SK-N-SH treated with all-trans-retinoic acid at 6 μM for 48 hours (cell line): ENCODE results near the gene AGMO.

Experiments
- ATAC-seq: fragments of 200-7000 bp; cut with Tn5 transposase; 3 replicates; pipeline ENCODE4 v1.9.1; 2020; ENCODE audit warnings: mild to moderate bottlenecking, moderate library complexity
- ARNTL ChIP-seq: fragments of 450-650 bp; formaldehyde crosslinking; IDR thresholded peaks from 2 replicates; pipeline ENCODE4 v1.5.0; 2020; ENCODE audit warnings: low read depth, mild to moderate bottlenecking, moderate library complexity, borderline replicate concordance
- BACH2 ChIP-seq: fragments of 250-450 bp; sonication (Bioruptor Pico); IDR thresholded peaks from 2 replicates; pipeline ENCODE4 v1.9.0; 2021; ENCODE audit warnings: mild to moderate bottlenecking, borderline replicate concordance
- CREB5 ChIP-seq: fragments of 250-450 bp; sonication (Bioruptor Pico); IDR thresholded peaks from 2 replicates; pipeline ENCODE4 v1.5.1; 2020; ENCODE audit warnings: low read depth, mild to moderate bottlenecking, moderate library complexity
- CSDC2 ChIP-seq: fragments of 250-450 bp; sonication (Bioruptor Pico); IDR thresholded peaks from 2 replicates; pipeline ENCODE4 v1.5.0; 2020; ENCODE audit warnings: mild to moderate bottlenecking, moderate library complexity
- GLIS3 ChIP-seq: fragments of 250-450 bp; sonication (Bioruptor Pico); IDR thresholded peaks from 2 replicates; pipeline ENCODE4 v1.5.0; 2020; ENCODE audit warnings: mild to moderate bottlenecking, moderate library complexity
- ISL1 ChIP-seq: fragments of 250-450 bp; sonication (Bioruptor Pico); IDR thresholded peaks from 2 replicates; pipeline ENCODE4 v2.1.2; 2022; ENCODE audit warnings: mild to moderate bottlenecking, moderate library complexity
- OSR1 ChIP-seq: fragments of 250-450 bp; sonication (Bioruptor Pico); IDR thresholded peaks from 2 replicates; pipeline ENCODE4 v1.8.0; 2022; ENCODE audit warnings: moderate library complexity, mild to moderate bottlenecking, inconsistent platforms
- PATZ1 ChIP-seq: fragments of 250-450 bp; sonication (Bioruptor Pico); IDR thresholded peaks from 2 replicates; pipeline ENCODE4 v1.8.0; 2020; ENCODE audit warnings: mild to moderate bottlenecking, moderate library complexity, borderline replicate concordance
- POU6F1 ChIP-seq: fragments of 250-450 bp; sonication (Bioruptor Pico); IDR thresholded peaks from 2 replicates; pipeline ENCODE4 v1.8.0; 2021; ENCODE audit warnings: low read depth, mild to moderate bottlenecking, moderate library complexity, borderline replicate concordance
- PPARA ChIP-seq: fragments of 250-450 bp; sonication (Bioruptor Pico); IDR thresholded peaks from 2 replicates; pipeline ENCODE4 v1.5.0; 2020; ENCODE audit warnings: mild to moderate bottlenecking, borderline replicate concordance
- RARB ChIP-seq: fragments of 250-450 bp; sonication (Bioruptor Pico); IDR thresholded peaks from 2 replicates; pipeline ENCODE4 v1.8.0; 2021; ENCODE audit warnings: mild to moderate bottlenecking, moderate library complexity
- TCF4 ChIP-seq: fragments of 250-450 bp; sonication (Bioruptor Pico); IDR thresholded peaks from 2 replicates; pipeline ENCODE4 v1.8.0; 2021; ENCODE audit warnings: mild to moderate bottlenecking, moderate library complexity, borderline replicate concordance
- TOX ChIP-seq: fragments of 250-450 bp; sonication (Bioruptor Pico); IDR thresholded peaks from 2 replicates; pipeline ENCODE4 v1.8.0; 2021; ENCODE audit warnings: mild to moderate bottlenecking, moderate library complexity, borderline replicate concordance
- ZFP3 ChIP-seq: fragments of 250-450 bp; sonication (Bioruptor Pico); IDR thresholded peaks from 2 replicates; pipeline ENCODE4 v1.5.0; 2020; ENCODE audit warnings: mild to moderate bottlenecking, moderate library complexity
- ZFP30 ChIP-seq: fragments of 450-650 bp; formaldehyde crosslinking; IDR thresholded peaks from 2 replicates; pipeline ENCODE4 v1.5.0; 2022; ENCODE audit warnings: mild to moderate bottlenecking, moderate library complexity
- ZNF565 ChIP-seq: fragments of 450-650 bp; formaldehyde crosslinking; conservative IDR thresholded peaks from 2 replicates; pipeline ENCODE4 v1.5.0; 2020; ENCODE audit warnings: low read depth, mild to moderate bottlenecking, moderate library complexity
- ZNF70 ChIP-seq: fragments of 450-650 bp; formaldehyde crosslinking; IDR thresholded peaks from 2 replicates; pipeline ENCODE4 v1.5.0; 2020; ENCODE audit warnings: mild to moderate bottlenecking, moderate library complexity
- ZNF8 ChIP-seq: fragments of 450-650 bp; formaldehyde crosslinking; IDR thresholded peaks from 2 replicates; pipeline ENCODE4 v1.5.0; 2020; ENCODE audit warnings: mild to moderate bottlenecking, moderate library complexity
- TF ChIP-seq, protein P1 (sequence below): fragments of 250-450 bp; sonication (Bioruptor Pico); IDR thresholded peaks from 2 replicates; pipeline ENCODE4 v1.5.0; 2020; ENCODE audit warnings: mild to moderate bottlenecking, moderate library complexity
- TF ChIP-seq, protein P2 (sequence below): fragments of 250-450 bp; sonication (Bioruptor Pico); IDR thresholded peaks from 2 replicates; pipeline ENCODE4 v1.5.1; 2021; ENCODE audit warnings: mild to moderate bottlenecking, moderate library complexity

Gene AGMO

DNA sequence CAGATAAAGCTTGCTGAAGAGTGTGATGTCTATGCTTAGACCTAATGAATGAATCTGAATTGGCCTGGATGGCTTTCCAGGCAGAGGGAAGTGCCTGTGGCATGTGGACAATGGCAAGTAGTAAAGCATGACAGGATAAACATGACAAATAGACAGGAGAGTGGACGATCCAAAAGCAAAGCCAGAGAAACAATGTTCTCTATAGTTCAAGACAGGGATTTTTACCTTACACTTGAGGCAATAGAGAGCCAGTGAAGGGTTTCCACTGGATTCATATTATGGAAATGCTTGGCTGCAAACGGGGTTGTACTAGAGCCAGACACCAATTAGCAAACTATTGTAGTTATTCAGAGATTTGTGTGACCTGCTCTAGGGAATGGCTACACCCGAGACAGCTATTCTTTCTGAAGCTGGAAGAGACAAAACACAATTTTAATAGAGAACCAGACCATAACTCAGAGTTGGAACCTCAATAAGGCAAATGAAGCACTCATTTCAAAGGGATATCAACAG, 2.3 kb downstream of the AGMO start:
- ATAC-seq, result no peak
- TF ChIP-seq ZNF8 (CRISPR knock-in tag), result no peak
- TF ChIP-seq GLIS3 (CRISPR knock-in tag), result no peak
- TF ChIP-seq PATZ1 (CRISPR knock-in tag), result no peak
- no peak for TF ChIP-seq RARB (CRISPR knock-in tag)
- TF ChIP-seq CREB5 (CRISPR knock-in tag), result no peak
- TF ChIP-seq CSDC2 (CRISPR knock-in tag), result no peak
- TF ChIP-seq POU6F1 (CRISPR knock-in tag), result no peak
- TF ChIP-seq ISL1 (CRISPR knock-in tag), result no peak
- TF ChIP-seq, protein P1, sequence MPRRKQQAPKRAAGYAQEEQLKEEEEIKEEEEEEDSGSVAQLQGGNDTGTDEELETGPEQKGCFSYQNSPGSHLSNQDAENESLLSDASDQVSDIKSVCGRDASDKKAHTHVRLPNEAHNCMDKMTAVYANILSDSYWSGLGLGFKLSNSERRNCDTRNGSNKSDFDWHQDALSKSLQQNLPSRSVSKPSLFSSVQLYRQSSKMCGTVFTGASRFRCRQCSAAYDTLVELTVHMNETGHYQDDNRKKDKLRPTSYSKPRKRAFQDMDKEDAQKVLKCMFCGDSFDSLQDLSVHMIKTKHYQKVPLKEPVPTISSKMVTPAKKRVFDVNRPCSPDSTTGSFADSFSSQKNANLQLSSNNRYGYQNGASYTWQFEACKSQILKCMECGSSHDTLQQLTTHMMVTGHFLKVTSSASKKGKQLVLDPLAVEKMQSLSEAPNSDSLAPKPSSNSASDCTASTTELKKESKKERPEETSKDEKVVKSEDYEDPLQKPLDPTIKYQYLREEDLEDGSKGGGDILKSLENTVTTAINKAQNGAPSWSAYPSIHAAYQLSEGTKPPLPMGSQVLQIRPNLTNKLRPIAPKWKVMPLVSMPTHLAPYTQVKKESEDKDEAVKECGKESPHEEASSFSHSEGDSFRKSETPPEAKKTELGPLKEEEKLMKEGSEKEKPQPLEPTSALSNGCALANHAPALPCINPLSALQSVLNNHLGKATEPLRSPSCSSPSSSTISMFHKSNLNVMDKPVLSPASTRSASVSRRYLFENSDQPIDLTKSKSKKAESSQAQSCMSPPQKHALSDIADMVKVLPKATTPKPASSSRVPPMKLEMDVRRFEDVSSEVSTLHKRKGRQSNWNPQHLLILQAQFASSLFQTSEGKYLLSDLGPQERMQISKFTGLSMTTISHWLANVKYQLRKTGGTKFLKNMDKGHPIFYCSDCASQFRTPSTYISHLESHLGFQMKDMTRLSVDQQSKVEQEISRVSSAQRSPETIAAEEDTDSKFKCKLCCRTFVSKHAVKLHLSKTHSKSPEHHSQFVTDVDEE, result no peak
- no peak for TF ChIP-seq BACH2 (CRISPR knock-in tag)
- TF ChIP-seq PPARA (CRISPR knock-in tag), result no peak
- no peak for TF ChIP-seq ZNF70
- TF ChIP-seq TOX (CRISPR knock-in tag), result no peak
- TF ChIP-seq, protein P2, sequence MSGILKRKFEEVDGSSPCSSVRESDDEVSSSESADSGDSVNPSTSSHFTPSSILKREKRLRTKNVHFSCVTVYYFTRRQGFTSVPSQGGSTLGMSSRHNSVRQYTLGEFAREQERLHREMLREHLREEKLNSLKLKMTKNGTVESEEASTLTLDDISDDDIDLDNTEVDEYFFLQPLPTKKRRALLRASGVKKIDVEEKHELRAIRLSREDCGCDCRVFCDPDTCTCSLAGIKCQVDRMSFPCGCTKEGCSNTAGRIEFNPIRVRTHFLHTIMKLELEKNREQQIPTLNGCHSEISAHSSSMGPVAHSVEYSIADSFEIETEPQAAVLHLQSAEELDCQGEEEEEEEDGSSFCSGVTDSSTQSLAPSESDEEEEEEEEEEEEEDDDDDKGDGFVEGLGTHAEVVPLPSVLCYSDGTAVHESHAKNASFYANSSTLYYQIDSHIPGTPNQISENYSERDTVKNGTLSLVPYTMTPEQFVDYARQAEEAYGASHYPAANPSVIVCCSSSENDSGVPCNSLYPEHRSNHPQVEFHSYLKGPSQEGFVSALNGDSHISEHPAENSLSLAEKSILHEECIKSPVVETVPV (CRISPR knock-in tag), result no peak
- no peak for TF ChIP-seq ZFP3 (CRISPR knock-in tag)
- TF ChIP-seq TCF4 (CRISPR knock-in tag), result no peak
- TF ChIP-seq OSR1 (CRISPR knock-in tag), result no peak
- no peak for TF ChIP-seq ARNTL (CRISPR knock-in tag)

GRCh38 chr7:15558756-15559155, 3.1 kb downstream of the AGMO start:
- ATAC-seq, result no peak

More at GRCh38 chr7:15558756-15559155, 3.1 kb downstream of the AGMO start:
- TF ChIP-seq ZNF565 (CRISPR knock-in tag) (no peak), OSR1 (CRISPR knock-in tag) (no peak), ZNF70 (no peak), ARNTL (CRISPR knock-in tag) (no peak), CREB5 (CRISPR knock-in tag) (no peak), TCF4 (CRISPR knock-in tag) (no peak), ZFP3 (CRISPR knock-in tag) (no peak), RARB (CRISPR knock-in tag) (no peak), TOX (CRISPR knock-in tag) (no peak), PATZ1 (CRISPR knock-in tag) (no peak), ZFP30 (no peak), ISL1 (CRISPR knock-in tag) (no peak)
- TF ChIP-seq, protein P1, result no peak
- TF ChIP-seq, all 23 proteins: peak for 0
